Body of pancreas (tissue), 4 donors: ENCODE results near the gene CDX1. TPM values are rescaled to one million over a fixed set of nuclear protein-coding genes. Genes with fewer than 3 reads are reported as not detected.
A peak's percentile ranks its signal among the peaks of the same experiment; 100 is the strongest.

Source experiments
- ATAC-seq: fragments of 150-250 bp; one replicate; pipeline ENCODE4 v1.9.1; 2016
- DNase-seq, 4 donors: peaks; one replicate each; pipeline ENCODE4 v3.0.0-alpha.2; 2019
- H3K27ac ChIP-seq, 4 donors: fragments of 200-600 bp; sonication (generic); 1 replicate in 3 of 4; 2 replicates in 1 of 4; pipeline versions ENCODE4 v1.5.1 to v1.6.1; 2016 to 2019; ENCODE audit warnings: mild to moderate bottlenecking in 1 of 4, mixed read lengths in 1 of 4, moderate library complexity in 1 of 4
- H3K27me3 ChIP-seq, 2 donors: fragments of 200-600 bp; sonication (generic); one replicate each; pipeline ENCODE4 v1.6.0; 2016; ENCODE audit warnings: mild to moderate bottlenecking in 1 of 2
- H3K36me3 ChIP-seq, 2 donors: fragments of 200-600 bp; sonication (generic); replicated peaks in 1 of 2; 2 replicates each; pipeline ENCODE4 v1.5.1; 2016; ENCODE audit warnings: low read depth in 2 of 2; ENCODE audit not compliant: insufficient read depth in 1 of 2
- H3K4me1 ChIP-seq: fragments of 200-600 bp; sonication (generic); one replicate; pipeline ENCODE4 v1.6.0; 2016
- H3K4me3 ChIP-seq, 2 donors: fragments of 200-600 bp; sonication (generic); 1 replicate in 1 of 2; 2 replicates in 1 of 2; pipeline ENCODE4 v1.5.1; 2016 to 2019
- H3K9me3 ChIP-seq, 3 donors: fragments of 200-600 bp; sonication (generic); 1 replicate in 2 of 3; 2 replicates in 1 of 3; pipeline ENCODE4 v1.5.1; 2016
- POLR2A ChIP-seq, 3 donors: fragments of 450-650 bp; IDR thresholded peaks; one replicate each; pipeline ENCODE4 v1.6.1; 2016; ENCODE audit warnings: antibody characterized with exemption in 3 of 3, mild to moderate bottlenecking in 2 of 3
- WGBS, 2 donors: methylation state at CpG; one replicate each; pipeline ENCODE4 v1.1.5; 2017; 5-methylcytosine and 5-hydroxymethylcytosine counted together
- intact Hi-C: fragments of 100-400 bp; cut with DNase I; formaldehyde crosslinking; loops from one replicate; pipeline ENCODE4 v1.15.1; 2023
- total RNA-seq, 2 donors: library from RNA; depleted of rRNA; stranded (reverse); fragments of >200 nt; gene quantifications; one replicate each; pipeline ENCODE4 v1.1.0, GENCODE V29; 2016
- TF ChIP-seq, protein P1 (sequence below), 7 experiments: fragments of 450-650 bp in 4 of 7; fragments of 200-600 bp in 3 of 7; sonication (generic) in 3 of 7; IDR thresholded peaks; one replicate each; pipeline ENCODE4 v1.5.1; 2016 to 2019; ENCODE audit warnings: antibody characterized with exemption in 7 of 7

CDX1 gene
- total RNA-seq, 2 donors from 2014 or later: not detected

- WGBS, 2 donors: 57 to 59% methylated on average over 4 to 5 of the region's 5 CpGs
- Histone ChIP-seq H3K27ac (peak overlapping the region in 1 of 4 donors; percentile 39), H3K4me3 (no peak overlapping the region), H3K4me1 (no peaks in the 10 kb centered on the region), H3K36me3 (no peaks in the 10 kb centered on the region), H3K27me3 (no peaks in the 10 kb centered on the region), H3K9me3 (no peaks in the 10 kb centered on the region)
- ATAC-seq (no peak), DNase-seq (no peak)
- TF ChIP-seq, protein P1, sequence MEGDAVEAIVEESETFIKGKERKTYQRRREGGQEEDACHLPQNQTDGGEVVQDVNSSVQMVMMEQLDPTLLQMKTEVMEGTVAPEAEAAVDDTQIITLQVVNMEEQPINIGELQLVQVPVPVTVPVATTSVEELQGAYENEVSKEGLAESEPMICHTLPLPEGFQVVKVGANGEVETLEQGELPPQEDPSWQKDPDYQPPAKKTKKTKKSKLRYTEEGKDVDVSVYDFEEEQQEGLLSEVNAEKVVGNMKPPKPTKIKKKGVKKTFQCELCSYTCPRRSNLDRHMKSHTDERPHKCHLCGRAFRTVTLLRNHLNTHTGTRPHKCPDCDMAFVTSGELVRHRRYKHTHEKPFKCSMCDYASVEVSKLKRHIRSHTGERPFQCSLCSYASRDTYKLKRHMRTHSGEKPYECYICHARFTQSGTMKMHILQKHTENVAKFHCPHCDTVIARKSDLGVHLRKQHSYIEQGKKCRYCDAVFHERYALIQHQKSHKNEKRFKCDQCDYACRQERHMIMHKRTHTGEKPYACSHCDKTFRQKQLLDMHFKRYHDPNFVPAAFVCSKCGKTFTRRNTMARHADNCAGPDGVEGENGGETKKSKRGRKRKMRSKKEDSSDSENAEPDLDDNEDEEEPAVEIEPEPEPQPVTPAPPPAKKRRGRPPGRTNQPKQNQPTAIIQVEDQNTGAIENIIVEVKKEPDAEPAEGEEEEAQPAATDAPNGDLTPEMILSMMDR (IDR thresholded peaks at IDR 0.05): no peak
- no peak for TF ChIP-seq POLR2A (IDR thresholded peaks at IDR 0.05)
- intact Hi-C loops: loop anchor here (10.0 kb wide), 1 partner anchor 184 kb away; no protein-coding TSS in a partner anchor
These were observed 6.0 kb upstream of the CDX1 start for GRCh38 chr5:150160448-150161081.

- peak; percentile 73 to 86 (median 80) for DNase-seq
- Histone ChIP-seq H3K27me3 (peaks cover 0 to 2% of the 10 kb centered on the region in 2 donors), H3K4me1 (no peaks in the 10 kb centered on the region), H3K27ac (no peak overlapping the region), H3K9me3 (no peaks in the 10 kb centered on the region), H3K4me3 (no peak overlapping the region), H3K36me3 (no peaks in the 10 kb centered on the region)
- TF ChIP-seq, protein P1 (IDR thresholded peaks at IDR 0.05): peak; percentile 87 to 92 (median 91)
- TF ChIP-seq POLR2A (IDR thresholded peaks at IDR 0.05): no peak
- intact Hi-C loops: loop anchor here (10.0 kb wide), 1 partner anchor 183 kb away; no protein-coding TSS in a partner anchor
- ATAC-seq: peak; percentile 81
- 22 to 29% methylated on average over 13 to 14 of the region's 14 CpGs for WGBS, 2 donors
These were observed 5.1 kb upstream of the CDX1 start for GRCh38 chr5:150161242-150162141.

DNA sequence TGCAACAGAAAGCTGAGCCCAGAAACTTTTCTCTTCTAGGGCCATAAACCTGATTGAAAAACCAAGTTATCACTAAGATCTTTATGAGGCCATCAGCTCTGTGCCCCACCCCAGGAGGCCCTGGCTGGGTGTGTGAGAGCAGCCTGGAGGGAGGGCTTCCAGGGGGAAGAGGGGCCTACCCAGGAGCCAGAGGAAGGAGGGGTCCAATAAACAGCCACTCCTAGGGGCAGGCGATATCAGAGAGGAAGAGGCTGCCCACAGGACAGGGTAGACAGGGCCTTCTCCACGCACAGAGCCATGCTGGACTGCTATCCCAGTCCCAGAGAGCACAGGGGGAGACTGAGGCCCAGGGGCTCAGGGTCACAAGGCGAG is 4.5 kb upstream of the CDX1 start:
- Histone ChIP-seq H3K27me3 (peaks cover 0 to 7% of the 10 kb centered on the region in 2 donors), H3K36me3 (no peaks in the 10 kb centered on the region), H3K9me3 (no peaks in the 10 kb centered on the region), H3K4me3 (no peak overlapping the region), H3K4me1 (no peaks in the 10 kb centered on the region), H3K27ac (no peak overlapping the region)
- intact Hi-C loops: loop anchor here (10.0 kb wide), 1 partner anchor 183 kb away; no protein-coding TSS in a partner anchor
- DNase-seq (no peak), ATAC-seq (no peak)
- TF ChIP-seq, protein P1 (IDR thresholded peaks at IDR 0.05): no peak
- TF ChIP-seq POLR2A (IDR thresholded peaks at IDR 0.05): no peak
- 69 to 96% methylated on average over 3 of the region's 3 CpGs for WGBS, 2 donors

DNA sequence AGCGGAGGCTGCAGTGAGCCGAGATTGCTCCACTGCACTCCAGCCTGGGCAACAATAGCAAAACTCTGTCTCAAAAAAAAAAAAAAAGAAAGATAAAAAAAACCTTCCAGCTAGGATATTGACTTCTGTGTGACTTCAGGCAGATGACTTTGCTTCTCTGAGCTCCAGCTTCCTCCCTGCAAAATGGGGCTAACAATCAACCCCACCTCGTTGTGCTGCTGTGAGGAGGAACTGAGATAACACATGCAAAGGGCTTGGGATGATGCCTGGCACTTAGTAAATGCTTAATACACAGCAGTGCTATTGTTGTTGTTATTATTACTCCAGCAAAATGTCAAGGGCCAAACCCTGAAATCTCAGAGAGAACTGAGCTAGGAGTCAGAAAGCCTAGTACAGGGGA is 3.5 kb upstream of the CDX1 start:
- Histone ChIP-seq H3K9me3 (no peaks in the 10 kb centered on the region), H3K36me3 (no peaks in the 10 kb centered on the region), H3K27ac (no peak overlapping the region), H3K27me3 (peaks cover 0 to 11% of the 10 kb centered on the region in 2 donors), H3K4me1 (no peaks in the 10 kb centered on the region), H3K4me3 (no peak overlapping the region)
- DNase-seq: no peak
- intact Hi-C loops: loop anchor here (10.0 kb wide), 1 partner anchor 182 kb away; no protein-coding TSS in a partner anchor
- ATAC-seq: no peak
- TF ChIP-seq, protein P1 (IDR thresholded peaks at IDR 0.05): no peak
- no peak for TF ChIP-seq POLR2A (IDR thresholded peaks at IDR 0.05)
- 50 to 59% methylated on average over 3 of the region's 3 CpGs for WGBS, 2 donors
